Measurements from ENCODE around the gene ANXA11. TPM values are rescaled to one million over a fixed set of nuclear protein-coding genes. Genes with fewer than 3 reads are reported as not detected.

ANXA11 gene
- total and polyA plus RNA-seq, 2 of the 8 experiments (the other 6 are each of a cell fraction or from before 2014, with no cell fraction given): 40.5 to 84.9 TPM

DNA sequence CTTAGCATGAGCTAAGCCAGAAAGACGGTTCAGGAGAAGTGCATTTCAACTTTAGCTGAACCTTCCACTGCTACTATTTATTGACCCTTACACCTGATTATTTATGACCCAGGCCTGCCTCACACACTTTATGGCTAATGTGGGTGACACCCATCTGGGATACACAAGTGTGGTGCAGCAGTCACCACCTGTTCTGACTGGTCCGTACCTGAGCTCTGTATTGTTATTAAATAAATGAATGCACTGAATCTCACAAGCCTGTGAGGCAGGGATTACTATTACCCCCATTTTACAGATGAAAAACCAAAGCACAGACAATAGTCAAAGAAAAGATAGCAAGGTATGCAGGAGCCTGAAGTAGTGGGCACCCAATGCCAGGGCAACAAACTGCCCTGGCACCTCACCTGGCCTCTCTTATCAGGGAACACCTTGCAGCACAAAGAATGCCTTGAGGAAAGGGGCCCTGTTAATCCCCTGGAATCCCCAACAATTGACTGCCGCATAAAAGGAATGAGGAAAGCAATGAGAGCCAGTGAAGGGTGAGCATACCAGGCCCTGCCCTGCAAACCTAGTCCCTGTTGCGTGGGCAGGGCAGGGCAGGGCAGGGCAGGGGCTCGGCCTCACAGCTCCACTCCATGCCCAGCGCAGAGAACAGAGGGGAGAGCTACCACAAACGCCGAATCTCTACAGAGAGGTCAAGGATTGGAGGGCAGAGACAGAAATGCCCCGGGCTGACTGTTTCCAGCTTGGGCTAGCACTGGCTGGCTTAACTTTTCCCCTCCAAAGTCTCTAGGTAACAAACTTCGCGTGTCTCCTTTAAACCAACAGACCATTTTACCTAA lies 1.3 kb downstream of the ANXA11 start (continued):
- TF ChIP-seq POLR2AphosphoS5 (IDR thresholded peaks at IDR 0.05; ENCODE audit: low read depth, low read length): no peak
- no peak for TF ChIP-seq SAP30 (IDR thresholded peaks at IDR 0.05; ENCODE audit: insufficient read depth, insufficient replicate concordance, low read length)
- no peak for TF ChIP-seq PHF8 (conservative IDR thresholded peaks at IDR 0.05; ENCODE audit: low read depth, low read length)
- no peak for TF ChIP-seq NANOG (IDR thresholded peaks at IDR 0.05; ENCODE audit: insufficient read depth, low read depth, low read length, poor library complexity, severe bottlenecking)
- TF ChIP-seq CBX5 (IDR thresholded peaks at IDR 0.05; ENCODE audit: low read depth, low read length): no peak
- no peak for TF ChIP-seq BACH1 (IDR thresholded peaks at IDR 0.05; ENCODE audit: low read length)
- TF ChIP-seq SIRT6 (IDR thresholded peaks at IDR 0.05; ENCODE audit: low read length): no peak
- TF ChIP-seq MAFK (IDR thresholded peaks at IDR 0.05; ENCODE audit: low read depth, low read length): no peak
- peak; percentile 76; the same call in 1 of the 2 replicates for TF ChIP-seq SP1 (IDR thresholded peaks at IDR 0.05; ENCODE audit: low read depth, low read length)
- no peak for TF ChIP-seq SUZ12 (IDR thresholded peaks at IDR 0.05; ENCODE audit: low read length)
- TF ChIP-seq RBBP5 (IDR thresholded peaks at IDR 0.05; ENCODE audit: borderline replicate concordance, low read depth, low read length): peak; percentile 7; the same call in 1 of the 2 replicates
- TF ChIP-seq TCF12 (IDR thresholded peaks at IDR 0.05; ENCODE audit: low read depth, low read length): 0 out of 2 replicates have a peak, but pooled peaks have one; percentile 49
- no peak for TF ChIP-seq KDM1A (IDR thresholded peaks at IDR 0.05; ENCODE audit: borderline replicate concordance, low read length)
- TF ChIP-seq RAD21 (IDR thresholded peaks at IDR 0.05 in 1 of 2, conservative IDR thresholded peaks at IDR 0.05 in 1 of 2; ENCODE audit: low read depth in 2 of 2, low read length in 2 of 2): no peak
- TF ChIP-seq POLR2A (IDR thresholded peaks at IDR 0.05; ENCODE audit: control extremely low read depth in 1 of 2, low read depth in 2 of 2, low read length in 2 of 2): no peak
- no peak for TF ChIP-seq HDAC6 (IDR thresholded peaks at IDR 0.05; ENCODE audit: low read depth, low read length)
- no peak for TF ChIP-seq EGR1 (IDR thresholded peaks at IDR 0.05; ENCODE audit: borderline replicate concordance, low read depth, low read length)
- peak; percentile 80; the same call in 1 of the 2 replicates for TF ChIP-seq TEAD4 (IDR thresholded peaks at IDR 0.05; ENCODE audit: low read depth, low read length)
- no peak for TF ChIP-seq SP4 (IDR thresholded peaks at IDR 0.05; ENCODE audit: low read length)
- no peak for TF ChIP-seq RFX5 (IDR thresholded peaks at IDR 0.05; ENCODE audit: borderline replicate concordance, low read depth, low read length)
- no peak for TF ChIP-seq CBX8 (IDR thresholded peaks at IDR 0.05; ENCODE audit: borderline replicate concordance, low read depth, low read length)
- no peak for TF ChIP-seq POU5F1 (IDR thresholded peaks at IDR 0.05; ENCODE audit: low read depth, low read length)
